Mesothelial cell of epicardium (in vitro differentiated cells): ENCODE results near the gene SSR1. TPM values are rescaled to one million over a fixed set of nuclear protein-coding genes. Genes with fewer than 3 reads are reported as not detected.

Experiments
- DNase-seq, 2 experiments: peaks; one replicate each; pipeline ENCODE4 v3.0.0; 2021; ENCODE audit warnings: low spot score in 2 of 2; ENCODE audit not compliant: unreplicated experiment in 2 of 2
- H3K27ac Mint-ChIP-seq: 2 replicates; pipeline ENCODE4 v1.8.0; 2021; ENCODE audit warnings: mixed read lengths
- H3K27me3 Mint-ChIP-seq: 2 replicates; pipeline ENCODE4 v1.8.0; 2021; ENCODE audit warnings: low read depth, mixed read lengths
- H3K36me3 Mint-ChIP-seq: 2 replicates; pipeline ENCODE4 v1.8.0; 2021; ENCODE audit warnings: mixed read lengths
- H3K4me1 Mint-ChIP-seq: 2 replicates; pipeline ENCODE4 v1.8.0; 2021; ENCODE audit warnings: mixed read lengths
- H3K4me3 Mint-ChIP-seq: 2 replicates; pipeline ENCODE4 v1.8.0; 2021; ENCODE audit warnings: mild to moderate bottlenecking, moderate library complexity, mixed read lengths
- H3K9me3 Mint-ChIP-seq: 2 replicates; pipeline ENCODE4 v1.8.0; 2021; ENCODE audit warnings: mixed read lengths
- total RNA-seq: library from RNA; stranded (reverse); gene quantifications from 3 replicates; pipeline ENCODE4 v1.2.1, GENCODE V29; 2021
- TF ChIP-seq, protein P1 (sequence below): fragments of 200-600 bp; sonication (generic); IDR thresholded peaks from one replicate; pipeline ENCODE4 v1.5.0; 2021; ENCODE audit warnings: antibody characterized with exemption; ENCODE audit not compliant: unreplicated experiment

Gene SSR1
- total RNA-seq, 1 donor from 2014 or later, result 115 TPM

- no peak for DNase-seq
- Mint-ChIP-seq H3K27me3 (no peaks in the 10 kb centered on the region), H3K4me3 (no peak overlapping the region), H3K4me1 (no peaks in the 10 kb centered on the region), H3K36me3 (peaks cover 29% of the 10 kb centered on the region), H3K9me3 (no peaks in the 10 kb centered on the region), H3K27ac (no peak overlapping the region)
- TF ChIP-seq, protein P1, sequence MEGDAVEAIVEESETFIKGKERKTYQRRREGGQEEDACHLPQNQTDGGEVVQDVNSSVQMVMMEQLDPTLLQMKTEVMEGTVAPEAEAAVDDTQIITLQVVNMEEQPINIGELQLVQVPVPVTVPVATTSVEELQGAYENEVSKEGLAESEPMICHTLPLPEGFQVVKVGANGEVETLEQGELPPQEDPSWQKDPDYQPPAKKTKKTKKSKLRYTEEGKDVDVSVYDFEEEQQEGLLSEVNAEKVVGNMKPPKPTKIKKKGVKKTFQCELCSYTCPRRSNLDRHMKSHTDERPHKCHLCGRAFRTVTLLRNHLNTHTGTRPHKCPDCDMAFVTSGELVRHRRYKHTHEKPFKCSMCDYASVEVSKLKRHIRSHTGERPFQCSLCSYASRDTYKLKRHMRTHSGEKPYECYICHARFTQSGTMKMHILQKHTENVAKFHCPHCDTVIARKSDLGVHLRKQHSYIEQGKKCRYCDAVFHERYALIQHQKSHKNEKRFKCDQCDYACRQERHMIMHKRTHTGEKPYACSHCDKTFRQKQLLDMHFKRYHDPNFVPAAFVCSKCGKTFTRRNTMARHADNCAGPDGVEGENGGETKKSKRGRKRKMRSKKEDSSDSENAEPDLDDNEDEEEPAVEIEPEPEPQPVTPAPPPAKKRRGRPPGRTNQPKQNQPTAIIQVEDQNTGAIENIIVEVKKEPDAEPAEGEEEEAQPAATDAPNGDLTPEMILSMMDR, result no peak
Measured at GRCh38 chr6:7292596-7293255, 20.3 kb downstream of the SSR1 start.

GRCh38 chr6:7290079-7290478 is 22.9 kb downstream of the SSR1 start:
- no peak for DNase-seq
- H3K36me3 Mint-ChIP-seq, result peaks cover 30% of the 10 kb centered on the region
- no peak overlapping the region for H3K27ac Mint-ChIP-seq
- H3K4me3 Mint-ChIP-seq, result no peak overlapping the region
- no peaks in the 10 kb centered on the region for H3K27me3 Mint-ChIP-seq
- H3K4me1 Mint-ChIP-seq, result no peaks in the 10 kb centered on the region
- H3K9me3 Mint-ChIP-seq, result no peaks in the 10 kb centered on the region
- TF ChIP-seq, protein P1, result no peak

- Mint-ChIP-seq H3K9me3 (no peaks in the 10 kb centered on the region), H3K27me3 (no peaks in the 10 kb centered on the region)
Measured at GRCh38 chr6:7285416-7285815, 27.6 kb downstream of the SSR1 start.

DNA sequence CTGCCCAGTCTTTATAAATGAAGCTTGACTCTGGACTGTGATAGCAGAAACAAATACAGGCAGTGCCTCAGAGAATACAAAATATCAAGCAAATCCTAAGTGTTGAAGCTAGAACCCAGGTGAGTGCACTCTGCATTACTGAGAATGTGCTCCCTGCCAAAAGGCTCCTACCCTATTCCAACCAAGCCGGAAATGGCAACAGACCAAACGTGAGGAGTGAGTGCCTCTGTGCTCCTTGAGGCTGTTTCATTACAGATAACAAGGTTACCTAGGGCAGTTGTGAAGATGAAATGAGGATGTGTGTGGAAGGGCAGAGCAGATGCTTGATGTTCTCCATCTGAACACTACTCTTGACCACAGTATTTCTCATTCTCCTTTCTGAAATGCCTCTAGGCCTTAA is 29.3 kb downstream of the SSR1 start:
- DNase-seq, result no peak
- Mint-ChIP-seq H3K27ac (no peak overlapping the region), H3K9me3 (no peaks in the 10 kb centered on the region), H3K36me3 (peaks cover 16% of the 10 kb centered on the region), H3K4me3 (no peak overlapping the region), H3K27me3 (no peaks in the 10 kb centered on the region), H3K4me1 (no peaks in the 10 kb centered on the region)
- TF ChIP-seq, protein P1, result no peak

More at GRCh38 chr6:7285416-7285815, 27.6 kb downstream of the SSR1 start:
- no peak overlapping the region for H3K27ac Mint-ChIP-seq
- H3K4me3 Mint-ChIP-seq, result no peak overlapping the region
- no peak for DNase-seq
- H3K36me3 Mint-ChIP-seq, result peaks cover 19% of the 10 kb centered on the region
- TF ChIP-seq, protein P1, result no peak
- H3K4me1 Mint-ChIP-seq, result no peaks in the 10 kb centered on the region

- Mint-ChIP-seq H3K4me3 (no peak overlapping the region), H3K4me1 (no peaks in the 10 kb centered on the region), H3K27me3 (no peaks in the 10 kb centered on the region), H3K36me3 (peaks cover 8% of the 10 kb centered on the region), H3K27ac (no peak overlapping the region), H3K9me3 (no peaks in the 10 kb centered on the region)
- DNase-seq, result no peak
- TF ChIP-seq, protein P1, result no peak
Measured at GRCh38 chr6:7282097-7282906, 30.7 kb downstream of the SSR1 start.
